HG03432 (cell line): Measurements from ENCODE around the gene EIF4G2.

Source experiments
- ATAC-seq: cut with Tn5 transposase; IDR thresholded peaks from one replicate; pipeline ENCODE4 v1.9.1; 2021; ENCODE audit warnings: mild to moderate bottlenecking, moderate library complexity; ENCODE audit not compliant: unreplicated experiment

EIF4G2 gene

DNA sequence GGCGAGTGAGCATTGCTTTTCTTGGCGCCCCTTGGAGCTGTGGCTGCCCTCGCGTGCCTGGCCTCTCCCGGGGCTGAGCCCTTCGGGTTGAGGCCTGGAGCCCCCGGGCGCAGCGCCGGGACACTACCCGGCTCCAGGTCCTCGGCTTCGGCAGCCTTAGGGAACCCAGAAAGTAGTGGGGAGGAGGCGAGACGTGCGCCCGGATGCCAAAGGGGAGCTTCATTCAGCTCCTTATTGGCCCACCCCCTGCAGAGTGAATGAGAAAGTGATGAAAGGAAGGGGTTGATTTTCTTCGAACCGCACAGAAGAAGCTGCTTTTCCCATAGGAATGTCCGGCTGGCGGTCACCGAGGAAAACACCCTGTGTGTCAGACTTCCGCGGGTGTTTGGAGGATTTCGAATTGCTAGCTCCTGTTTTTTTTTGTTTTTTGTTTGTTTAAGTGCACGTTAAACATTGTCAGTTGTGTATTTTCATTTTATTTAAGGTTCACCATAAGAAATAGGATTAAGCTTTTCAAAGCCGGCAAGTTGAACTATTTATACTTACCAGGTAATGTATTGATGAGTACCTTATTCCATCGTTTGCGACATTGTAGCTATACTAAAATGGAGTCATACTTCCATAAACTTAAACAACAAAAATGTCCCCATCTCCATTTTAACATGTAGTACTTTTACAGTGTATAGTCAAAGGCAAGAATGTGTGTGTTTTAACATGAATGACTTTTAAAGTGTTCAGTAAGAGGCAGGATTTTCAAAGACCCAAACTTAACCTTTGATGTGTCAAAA is 841 bp upstream of the EIF4G2 start:
- ATAC-seq = peak; percentile 30

DNA sequence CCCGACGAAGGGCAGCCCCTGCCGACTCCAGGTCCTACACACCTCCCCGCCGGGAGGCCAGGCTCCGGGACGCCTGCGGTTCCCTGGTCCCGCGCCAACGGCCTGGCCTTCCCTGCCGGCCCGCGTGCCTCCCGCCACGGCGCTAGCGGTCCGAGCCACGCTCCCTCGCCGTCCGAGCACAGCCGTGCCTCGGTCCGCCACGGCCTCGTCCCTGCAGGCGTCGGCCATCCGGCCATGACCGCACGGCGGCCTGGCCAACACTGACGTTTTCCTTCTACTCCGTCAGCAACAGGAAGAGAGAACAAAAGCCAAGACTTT is 532 bp downstream of the EIF4G2 start:
- no peak for ATAC-seq

DNA sequence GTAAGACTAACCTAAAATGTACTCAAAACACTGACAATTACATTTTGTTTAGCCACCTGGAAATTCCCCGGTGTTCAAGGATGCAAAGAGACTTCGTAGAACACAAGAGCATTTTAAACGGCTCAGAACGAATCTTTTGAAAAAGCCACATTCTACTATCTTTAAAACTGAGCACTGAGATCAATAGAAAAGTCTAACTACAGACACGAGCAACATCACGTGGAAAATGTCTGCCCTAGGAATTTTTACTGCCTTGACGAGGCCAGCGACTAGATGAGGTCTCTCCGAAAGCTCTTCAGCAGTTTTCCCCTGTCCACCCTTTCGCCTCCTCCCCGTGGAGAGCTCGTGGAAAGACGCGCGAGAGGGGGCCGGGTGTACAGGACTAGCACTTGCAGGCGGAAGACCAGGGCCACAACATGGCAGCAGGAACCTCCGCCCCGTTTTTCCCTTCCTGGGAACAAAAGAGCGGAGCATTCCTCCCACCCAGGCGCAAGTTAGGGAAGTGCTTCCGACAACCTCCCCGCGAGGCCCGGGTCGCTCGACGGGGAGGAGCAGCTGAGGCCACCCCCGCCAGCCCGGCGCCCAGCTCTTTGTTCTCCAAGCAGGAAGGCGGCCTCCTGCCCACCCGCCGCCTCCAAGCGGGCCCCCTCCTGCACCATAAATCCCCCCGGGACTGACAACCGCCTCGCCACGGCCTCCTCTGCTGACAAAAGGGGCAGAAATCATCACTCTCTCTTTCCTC is 1.1 kb downstream of the EIF4G2 start:
- peak; percentile 3 for ATAC-seq

DNA sequence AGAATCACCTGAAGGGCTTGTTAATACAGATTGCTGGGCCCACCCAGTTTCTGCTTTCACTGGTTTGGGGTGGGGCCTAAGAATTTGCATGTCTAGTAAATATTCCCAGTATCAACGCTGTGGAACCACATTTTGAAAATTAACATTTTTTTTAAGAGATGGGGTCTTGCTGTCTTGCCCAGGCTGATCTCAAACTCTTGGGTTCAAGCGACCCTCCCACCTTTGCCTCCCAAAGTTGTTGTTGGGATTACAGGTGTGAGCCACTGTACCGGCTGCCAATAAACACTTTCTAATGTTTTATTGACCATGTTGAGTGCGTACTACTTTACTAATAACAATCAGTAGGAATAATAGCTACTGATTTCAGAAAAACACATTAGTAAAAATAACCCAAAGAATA is 2.5 kb downstream of the EIF4G2 start:
- ATAC-seq = no peak

DNA sequence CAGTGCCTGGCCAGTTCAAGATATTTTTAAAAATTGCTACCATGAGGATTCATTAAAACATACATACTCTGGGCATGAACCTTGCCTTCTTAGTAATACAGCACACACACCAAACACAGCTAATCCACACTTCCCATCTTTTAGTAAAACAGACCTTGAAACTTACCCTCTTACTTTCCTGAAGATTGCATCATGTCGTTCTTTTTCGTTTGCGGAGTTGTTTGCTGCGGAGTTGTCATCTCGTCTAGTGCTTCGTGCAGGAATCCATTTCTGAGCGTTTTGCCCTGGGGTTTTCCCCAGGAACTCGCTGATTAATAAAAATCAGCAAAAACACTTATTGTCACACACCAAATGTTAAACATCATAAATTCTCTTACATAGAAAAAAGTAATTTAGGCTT is 3.0 kb downstream of the EIF4G2 start:
- ATAC-seq = no peak

DNA sequence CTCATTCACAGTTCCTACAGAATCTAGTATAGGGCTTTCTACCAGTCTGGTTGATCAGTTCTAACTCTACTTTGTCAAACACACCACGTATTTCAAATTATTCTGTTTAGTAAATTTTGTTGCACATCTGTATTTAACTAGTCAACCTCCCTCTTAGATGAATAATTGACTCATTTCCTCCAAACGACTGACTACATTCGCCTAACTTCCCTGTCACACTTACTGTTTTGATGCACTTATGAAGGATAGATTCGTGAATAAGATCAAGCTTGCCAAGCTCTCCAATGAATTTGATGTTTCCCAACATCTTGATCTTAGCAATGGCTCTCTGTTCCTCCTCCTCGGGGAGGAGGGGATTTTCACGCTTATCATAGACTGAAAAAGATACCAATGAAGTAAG is 5.0 kb downstream of the EIF4G2 start:
- ATAC-seq = no peak

DNA sequence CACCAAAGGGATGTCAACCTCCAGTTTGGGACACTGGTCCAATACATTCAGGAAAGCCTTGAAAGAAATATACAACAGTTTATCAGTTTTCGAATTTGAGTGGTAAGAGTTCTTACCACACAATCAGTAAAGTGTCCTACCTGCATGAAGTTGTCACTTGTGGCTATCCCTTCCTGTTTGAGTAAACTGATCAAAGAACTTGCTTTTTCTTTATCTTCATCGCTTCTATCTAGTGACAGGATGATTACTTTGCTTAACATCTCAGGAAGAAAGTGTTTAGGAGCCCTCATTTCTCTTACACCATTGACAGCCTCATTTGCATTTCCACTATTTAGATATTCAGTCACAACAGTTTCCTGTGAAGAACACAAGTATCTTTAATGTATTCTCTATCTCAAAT is 8.4 kb downstream of the EIF4G2 start:
- ATAC-seq = no peak

DNA sequence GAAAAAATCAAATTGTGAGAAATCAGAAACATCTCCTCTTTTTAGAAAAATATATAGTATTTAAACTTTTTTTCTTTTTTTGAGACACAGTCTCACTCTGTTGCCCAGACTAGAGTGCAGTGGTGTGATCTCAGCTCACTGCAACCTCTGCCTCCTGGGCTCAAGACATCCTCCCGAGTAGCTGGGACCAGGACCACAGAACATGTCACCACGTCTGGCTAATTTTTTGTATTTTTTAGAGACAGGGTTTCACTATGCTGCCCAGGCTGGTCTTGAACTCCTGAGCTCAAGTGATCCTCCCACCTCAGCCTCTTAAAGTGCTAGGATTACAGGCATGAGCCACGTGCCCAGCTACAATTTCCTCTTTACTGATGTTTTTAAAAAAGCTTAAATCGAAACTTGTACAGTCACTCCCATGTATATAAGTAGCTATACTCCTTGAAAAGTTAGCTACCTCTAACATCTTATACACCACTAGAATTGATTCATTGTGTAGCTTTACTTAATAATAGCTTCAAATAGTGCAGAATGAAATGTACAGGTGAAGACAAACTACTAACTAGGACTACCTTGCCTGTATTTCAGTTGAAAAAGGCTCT is 10.3 kb downstream of the EIF4G2 start:
- no peak for ATAC-seq

DNA sequence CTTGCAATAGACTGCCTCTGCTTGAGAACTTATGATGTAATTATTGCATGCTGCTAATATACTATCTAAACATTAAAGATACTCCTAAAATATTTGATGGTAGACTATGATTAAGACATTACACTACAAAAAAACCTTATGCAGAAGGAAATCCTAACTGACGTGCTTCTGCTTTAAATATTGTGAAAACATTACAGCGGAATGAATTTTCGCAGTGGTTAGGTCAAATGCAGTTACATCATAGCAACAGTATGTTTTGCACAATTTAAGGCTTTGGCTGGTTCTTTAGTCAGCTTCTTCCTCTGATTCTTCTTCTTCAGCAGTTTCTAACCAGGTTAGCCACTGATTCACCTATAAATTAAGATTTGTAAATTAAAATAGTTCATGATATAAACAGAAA is 11.2 kb downstream of the EIF4G2 start:
- no peak for ATAC-seq

DNA sequence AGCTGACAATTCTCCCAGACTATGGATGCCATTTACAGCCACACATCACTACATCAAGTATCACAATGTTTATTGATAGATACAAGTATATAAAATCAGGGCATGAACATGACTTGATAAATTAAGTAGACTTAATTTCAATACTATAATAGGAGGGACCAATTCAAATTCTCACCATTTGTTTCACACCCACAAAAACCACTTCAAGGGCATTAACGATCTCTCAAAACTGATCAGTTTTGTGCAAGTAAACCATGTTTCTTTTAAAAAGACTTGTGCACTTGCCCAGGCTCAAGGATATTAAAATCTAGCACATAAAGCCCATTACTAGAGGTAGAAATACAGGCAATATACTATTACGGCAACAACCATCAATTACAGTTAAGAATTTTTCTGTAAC is 11.7 kb downstream of the EIF4G2 start:
- no peak for ATAC-seq

DNA sequence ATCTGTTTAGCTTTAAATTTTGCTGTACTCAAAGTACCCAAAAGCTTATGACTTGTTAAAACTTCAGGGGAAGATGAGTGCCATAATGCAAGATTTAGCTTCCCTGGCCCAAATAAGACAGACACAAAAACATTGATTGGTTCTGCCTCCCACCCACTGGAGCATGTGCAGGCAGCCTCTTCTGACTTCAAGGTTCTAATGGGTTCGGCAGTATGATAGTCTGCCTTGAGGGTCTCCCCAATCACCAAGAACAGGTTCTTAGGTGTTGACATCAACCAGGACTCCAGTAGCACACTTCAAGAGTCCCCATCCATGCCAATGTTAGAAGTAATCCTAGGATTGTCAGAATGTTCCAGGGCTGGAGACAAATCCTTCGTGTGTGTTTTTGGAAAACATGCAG is 12.5 kb downstream of the EIF4G2 start:
- ATAC-seq = no peak

DNA sequence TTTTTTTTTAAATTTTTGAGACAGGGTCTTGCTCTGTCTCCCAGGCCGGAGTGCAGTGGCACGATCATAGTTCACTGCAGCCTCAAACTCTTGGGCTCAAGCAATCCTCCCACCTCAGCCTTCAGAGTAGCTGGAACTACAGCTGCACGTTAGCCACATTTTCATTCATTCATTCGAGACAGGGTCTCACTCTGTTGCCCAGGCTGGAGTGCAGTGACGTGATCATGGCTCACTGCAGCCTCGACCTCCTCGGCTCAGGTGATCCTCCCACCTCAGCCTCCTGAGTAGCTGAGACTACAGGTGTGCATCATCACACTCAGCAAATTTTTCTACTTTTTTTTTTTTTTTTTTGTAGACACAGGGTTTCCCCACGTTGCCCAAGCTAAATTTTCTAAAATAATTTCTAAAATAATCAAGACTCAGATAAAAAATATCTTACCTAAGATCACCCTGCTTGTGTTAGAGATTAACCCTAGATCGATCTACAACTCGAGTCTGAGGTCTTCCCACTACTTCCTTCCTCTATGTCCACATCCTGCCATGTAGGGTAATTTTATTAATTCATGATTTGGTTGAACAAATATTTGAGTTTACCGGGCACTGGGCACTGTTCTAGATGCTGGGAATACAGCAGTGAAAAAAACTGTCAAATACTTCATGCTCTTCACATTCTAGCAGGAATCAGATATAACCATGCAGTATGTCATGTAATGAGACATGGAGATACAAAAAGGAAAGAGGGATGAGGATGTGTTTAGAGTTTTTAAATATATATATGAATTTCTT is 15.1 kb downstream of the EIF4G2 start:
- no peak for ATAC-seq

DNA sequence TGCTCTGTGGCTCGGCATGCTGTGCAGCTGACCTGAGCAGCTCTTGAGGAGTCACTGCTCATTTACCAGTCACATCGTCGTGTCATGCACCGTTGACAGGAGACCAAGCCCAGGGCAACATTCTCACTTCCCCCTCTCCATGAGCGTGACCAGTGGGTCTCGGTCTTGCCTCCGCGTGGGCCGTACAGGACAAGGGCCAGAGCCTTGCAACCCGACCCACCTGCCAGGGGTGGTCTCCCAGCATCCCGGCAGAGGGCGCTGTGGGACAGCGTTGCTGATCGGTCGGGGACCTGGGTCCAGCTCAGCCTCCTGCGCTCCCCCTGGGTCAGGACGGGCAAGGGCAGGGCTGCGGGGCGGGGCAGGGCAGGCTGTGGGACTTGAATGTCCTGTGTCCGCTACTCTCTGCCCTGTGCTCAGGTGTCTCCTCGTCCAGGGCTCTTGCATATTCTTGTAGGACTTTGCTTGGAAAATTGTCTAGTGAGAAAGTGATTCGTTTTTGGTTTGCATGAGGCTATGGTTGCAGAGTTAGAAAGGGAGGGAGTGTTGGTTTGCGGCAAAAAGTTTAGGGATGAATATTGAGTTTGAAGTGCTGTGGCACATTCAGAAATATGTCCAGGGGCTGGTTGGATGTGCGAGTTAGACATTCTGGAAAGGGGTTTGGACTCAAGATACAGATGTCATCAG is 16.2 kb downstream of the EIF4G2 start:
- peak; percentile 94 for ATAC-seq

DNA sequence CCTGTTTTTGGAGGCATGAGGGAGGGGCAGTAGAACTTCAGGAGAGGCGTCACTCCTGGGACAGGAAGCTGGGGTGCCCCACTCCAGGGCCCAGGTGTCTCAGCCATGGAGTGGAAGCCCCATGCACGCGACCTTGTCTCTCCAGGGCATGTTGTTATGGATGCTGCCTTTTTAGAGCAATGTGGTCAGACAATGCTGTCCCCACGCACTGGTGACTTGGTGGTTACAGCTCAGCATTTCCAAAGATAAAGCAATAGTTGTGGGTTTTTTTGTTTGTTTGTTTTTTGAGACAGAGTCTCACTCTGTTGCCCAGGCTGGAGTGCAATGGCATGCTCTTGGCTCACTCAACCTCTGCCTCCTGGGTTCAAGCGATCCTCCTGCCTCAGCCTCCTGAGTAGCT is 22.3 kb downstream of the EIF4G2 start:
- ATAC-seq = no peak

DNA sequence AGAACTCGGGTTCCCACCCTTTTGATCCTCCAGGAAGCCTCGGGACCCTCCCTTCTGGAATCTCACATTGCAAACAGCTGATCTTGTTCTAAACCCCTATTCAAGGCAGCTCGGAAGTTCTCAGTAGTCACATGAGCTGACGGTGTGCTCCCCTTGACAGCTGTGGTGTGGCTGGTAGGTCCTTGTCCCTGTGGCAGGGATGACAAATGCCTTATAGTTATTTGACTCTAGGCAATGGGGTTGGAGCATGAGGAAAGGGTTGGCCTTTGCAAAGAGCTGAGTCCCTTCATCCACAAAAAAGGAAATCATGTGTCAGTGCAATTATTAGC is 23.6 kb downstream of the EIF4G2 start:
- no peak for ATAC-seq

DNA sequence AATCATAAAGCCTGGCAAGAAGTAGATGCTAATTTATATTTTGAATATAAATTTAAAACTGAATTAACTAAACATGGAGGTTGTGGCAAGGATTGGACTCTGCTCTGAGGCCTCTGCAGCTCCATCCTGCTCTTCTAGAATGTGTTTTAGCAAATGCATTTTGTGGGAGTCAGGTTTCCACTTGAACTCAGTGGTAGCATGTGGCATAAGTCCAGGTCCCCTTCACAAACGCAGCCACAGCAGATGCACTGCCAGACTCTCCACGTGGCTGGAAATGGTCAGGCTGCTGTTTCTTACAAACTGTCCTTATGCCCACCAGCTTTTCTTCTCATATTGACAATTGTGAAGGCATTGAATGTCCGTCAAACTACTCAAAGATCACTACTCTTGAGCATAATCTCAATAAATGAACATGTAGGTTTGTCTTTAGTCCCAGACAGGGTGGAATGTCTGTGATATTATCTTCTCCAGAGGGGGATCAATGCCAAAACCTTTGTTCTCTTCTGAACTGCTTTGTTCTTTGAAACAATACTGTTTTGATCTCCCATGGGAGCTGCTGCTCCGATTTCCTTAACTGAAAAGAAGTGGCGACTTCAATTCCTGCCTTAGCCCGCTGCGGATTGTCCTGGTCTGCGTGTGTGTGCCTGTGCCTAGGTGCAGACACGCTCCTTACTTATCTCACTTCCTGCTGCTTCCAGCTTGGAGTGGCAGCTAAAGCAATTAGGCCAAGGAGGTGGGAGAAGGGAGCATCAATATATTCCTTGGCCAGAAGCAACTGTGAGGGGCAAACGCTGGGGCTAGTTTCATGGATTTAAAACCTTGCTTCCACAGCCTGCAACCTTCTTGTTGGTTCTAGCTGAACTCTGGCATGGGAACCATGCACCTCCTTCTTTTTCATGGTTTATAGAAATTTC is 24.2 kb downstream of the EIF4G2 start:
- no peak for ATAC-seq

DNA sequence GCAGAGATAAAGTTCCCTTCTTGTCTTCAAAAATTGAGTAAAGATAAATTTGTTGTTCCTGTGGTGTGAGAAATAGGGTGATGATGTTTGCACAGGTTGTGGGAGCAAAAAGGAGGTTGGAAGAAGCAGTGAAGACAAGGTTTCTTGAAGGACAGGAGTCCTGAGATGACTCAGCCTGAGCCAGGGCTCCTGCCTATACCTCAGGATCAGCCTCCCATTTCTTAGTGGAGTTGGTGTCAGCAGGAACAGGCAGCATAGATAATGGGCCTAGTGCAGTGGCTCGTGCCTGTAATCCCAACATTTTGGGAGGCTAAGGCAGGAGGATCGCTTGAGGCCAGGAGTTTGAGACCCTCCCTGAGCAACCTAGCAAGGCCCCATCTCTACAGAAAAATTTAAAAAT is 28.7 kb downstream of the EIF4G2 start:
- no peak for ATAC-seq

DNA sequence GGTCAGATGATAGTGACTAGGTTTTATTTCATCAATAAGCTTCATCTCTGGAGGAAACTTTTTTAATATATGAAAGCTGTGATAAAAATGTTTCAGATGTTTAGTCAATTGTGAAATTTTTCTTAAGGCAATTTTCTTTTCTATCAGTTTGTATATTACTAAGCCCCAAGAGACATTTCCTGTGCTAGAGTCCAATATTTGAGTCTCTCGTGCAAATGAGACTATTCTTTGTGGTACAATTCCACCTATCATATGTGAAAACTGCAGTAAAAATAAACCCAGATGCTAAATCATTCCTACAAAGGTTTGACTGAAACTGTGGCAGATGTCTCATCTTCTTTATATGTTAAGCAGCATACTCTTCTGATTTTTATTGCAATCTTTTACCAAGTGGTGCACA is 29.6 kb downstream of the EIF4G2 start:
- no peak for ATAC-seq

DNA sequence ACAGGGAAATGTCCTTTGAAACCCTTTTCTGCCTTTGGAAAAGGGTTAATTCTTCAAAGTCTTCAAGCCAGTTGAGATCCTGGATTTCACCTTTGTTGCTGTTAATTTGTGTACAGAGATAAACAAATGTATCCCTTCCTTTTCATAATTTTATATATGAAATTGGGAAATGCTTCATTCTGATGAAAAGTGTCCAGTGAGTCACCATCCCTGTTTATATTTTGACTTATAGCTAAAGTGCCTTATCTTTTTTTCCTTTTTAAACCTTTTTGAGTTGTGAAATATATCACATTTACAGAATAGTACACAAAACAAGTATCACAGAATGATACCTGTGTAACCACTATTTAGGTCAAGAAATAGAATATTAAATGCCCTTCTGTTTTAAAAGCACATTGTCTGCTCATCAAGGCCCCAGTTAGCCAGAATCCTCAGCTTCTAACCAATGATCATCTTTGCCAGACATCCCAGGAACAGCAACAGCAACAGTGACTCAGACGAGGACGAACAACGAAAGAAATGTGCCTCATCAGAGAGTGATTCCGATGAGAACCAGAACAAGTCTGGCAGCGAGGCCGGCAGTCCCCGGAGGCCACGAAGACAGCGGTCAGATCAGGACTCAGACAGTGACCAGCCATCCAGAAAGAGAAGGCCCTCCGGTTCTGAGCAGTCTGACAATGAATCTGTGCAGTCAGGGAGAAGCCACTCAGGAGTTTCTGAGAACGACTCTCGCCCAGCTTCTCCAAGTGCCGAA is 30.3 kb downstream of the EIF4G2 start:
- no peak for ATAC-seq
